ENCODE measurements around the gene ZRANB3. TPM values are rescaled to one million over a fixed set of nuclear protein-coding genes. Genes with fewer than 3 reads are reported as not detected.
A peak's percentile ranks its signal among the peaks of the same experiment; 100 is the strongest.

The ZRANB3 gene
- total RNA-seq, 1 experiment from 2014 or later, result 17.1 TPM

DNA sequence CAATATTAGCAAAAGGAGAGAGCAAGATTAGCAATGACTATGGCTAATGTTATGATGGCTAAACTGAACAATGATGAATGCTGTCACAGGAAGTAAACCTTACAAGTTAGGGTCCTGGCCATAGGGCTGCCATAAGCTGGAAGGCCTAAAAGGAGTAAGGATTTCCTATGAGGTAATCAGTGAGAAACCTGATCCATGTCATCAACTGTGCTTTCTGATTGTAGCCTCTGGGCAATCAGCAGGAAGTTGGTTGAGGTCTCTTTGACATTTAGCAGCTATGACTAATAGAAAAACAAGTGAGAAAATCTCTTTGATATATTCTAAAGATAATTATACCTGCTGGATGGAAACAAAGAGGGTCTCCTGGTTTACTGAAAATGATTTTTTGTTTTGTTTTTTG, 285.9 kb downstream of the ZRANB3 start:
- no TSS peak for BruUV-seq (replicated peaks)
- no peak for TF ChIP-seq EZH2 (IDR thresholded peaks at IDR 0.05; ENCODE audit: borderline replicate concordance, low read depth, low read length, poor library complexity, severe bottlenecking)
- TF ChIP-seq, protein P1, sequence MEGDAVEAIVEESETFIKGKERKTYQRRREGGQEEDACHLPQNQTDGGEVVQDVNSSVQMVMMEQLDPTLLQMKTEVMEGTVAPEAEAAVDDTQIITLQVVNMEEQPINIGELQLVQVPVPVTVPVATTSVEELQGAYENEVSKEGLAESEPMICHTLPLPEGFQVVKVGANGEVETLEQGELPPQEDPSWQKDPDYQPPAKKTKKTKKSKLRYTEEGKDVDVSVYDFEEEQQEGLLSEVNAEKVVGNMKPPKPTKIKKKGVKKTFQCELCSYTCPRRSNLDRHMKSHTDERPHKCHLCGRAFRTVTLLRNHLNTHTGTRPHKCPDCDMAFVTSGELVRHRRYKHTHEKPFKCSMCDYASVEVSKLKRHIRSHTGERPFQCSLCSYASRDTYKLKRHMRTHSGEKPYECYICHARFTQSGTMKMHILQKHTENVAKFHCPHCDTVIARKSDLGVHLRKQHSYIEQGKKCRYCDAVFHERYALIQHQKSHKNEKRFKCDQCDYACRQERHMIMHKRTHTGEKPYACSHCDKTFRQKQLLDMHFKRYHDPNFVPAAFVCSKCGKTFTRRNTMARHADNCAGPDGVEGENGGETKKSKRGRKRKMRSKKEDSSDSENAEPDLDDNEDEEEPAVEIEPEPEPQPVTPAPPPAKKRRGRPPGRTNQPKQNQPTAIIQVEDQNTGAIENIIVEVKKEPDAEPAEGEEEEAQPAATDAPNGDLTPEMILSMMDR (conservative IDR thresholded peaks at IDR 0.05; ENCODE audit: low read depth, low read length), result no peak
- Histone ChIP-seq H3K4me3 (ENCODE audit: low read depth, low read length, poor library complexity, severe bottlenecking) (no peak overlapping the region), H3K4me1 (ENCODE audit: insufficient read depth, low read length, poor library complexity, severe bottlenecking) (no peaks in the 10 kb centered on the region), H3K9me3 (ENCODE audit: low read depth, low read length, poor library complexity, severe bottlenecking) (no peaks in the 10 kb centered on the region), H3K27ac (ENCODE audit: low read depth, low read length, poor library complexity, severe bottlenecking) (no peak overlapping the region), H3K27me3 (replicated peaks; ENCODE audit: insufficient read depth, low read depth, low read length, poor library complexity) (no peaks in the 10 kb centered on the region), H3K36me3 (ENCODE audit: insufficient read depth, low read length, poor library complexity, severe bottlenecking) (no peaks in the 10 kb centered on the region)
- intact Hi-C loops (cut with micrococcal nuclease; ENCODE audit: unreplicated experiment), result no loop called here
- DNase-seq (ENCODE audit: low spot score), result peak; percentile 51
- ChIA-PET CTCF (no interaction called here), POLR2A (ENCODE audit: low non-redundant PET) (no interaction called here)

DNA sequence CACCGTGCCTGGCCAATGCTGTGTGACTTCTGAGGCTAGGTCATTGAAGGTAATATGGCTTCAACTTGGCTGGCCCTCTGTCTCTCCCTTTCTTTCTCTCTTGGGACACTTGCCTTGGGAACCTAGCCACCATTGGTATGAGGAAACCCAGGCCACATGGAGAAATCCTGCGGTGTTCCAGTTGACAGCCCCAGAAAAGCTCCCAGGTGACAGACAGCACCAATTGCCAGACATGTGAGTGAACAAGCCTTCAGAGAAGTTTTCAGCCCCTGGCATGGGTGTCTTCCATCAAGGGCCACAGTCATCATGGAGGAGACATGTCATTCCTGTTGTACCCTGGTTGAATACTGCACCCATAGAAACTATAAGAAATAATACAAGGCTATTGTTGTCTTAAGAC, 292.4 kb downstream of the ZRANB3 start:
- Histone ChIP-seq H3K4me3 (ENCODE audit: low read depth, low read length, poor library complexity, severe bottlenecking) (no peak overlapping the region), H3K27me3 (replicated peaks; ENCODE audit: insufficient read depth, low read depth, low read length, poor library complexity) (no peaks in the 10 kb centered on the region), H3K27ac (ENCODE audit: low read depth, low read length, poor library complexity, severe bottlenecking) (no peak overlapping the region), H3K36me3 (ENCODE audit: insufficient read depth, low read length, poor library complexity, severe bottlenecking) (no peaks in the 10 kb centered on the region), H3K4me1 (ENCODE audit: insufficient read depth, low read length, poor library complexity, severe bottlenecking) (no peaks in the 10 kb centered on the region), H3K9me3 (ENCODE audit: low read depth, low read length, poor library complexity, severe bottlenecking) (no peaks in the 10 kb centered on the region)
- no peak for DNase-seq (ENCODE audit: low spot score)
- POLR2A ChIA-PET (ENCODE audit: low non-redundant PET), result no interaction called here
- no TSS peak for BruUV-seq (replicated peaks)
- TF ChIP-seq EZH2 (IDR thresholded peaks at IDR 0.05; ENCODE audit: borderline replicate concordance, low read depth, low read length, poor library complexity, severe bottlenecking), result no peak
- TF ChIP-seq, protein P1 (conservative IDR thresholded peaks at IDR 0.05; ENCODE audit: low read depth, low read length), result no peak
- intact Hi-C loops (cut with micrococcal nuclease; ENCODE audit: unreplicated experiment), result no loop called here
- CTCF ChIA-PET, result no interaction called here

DNA sequence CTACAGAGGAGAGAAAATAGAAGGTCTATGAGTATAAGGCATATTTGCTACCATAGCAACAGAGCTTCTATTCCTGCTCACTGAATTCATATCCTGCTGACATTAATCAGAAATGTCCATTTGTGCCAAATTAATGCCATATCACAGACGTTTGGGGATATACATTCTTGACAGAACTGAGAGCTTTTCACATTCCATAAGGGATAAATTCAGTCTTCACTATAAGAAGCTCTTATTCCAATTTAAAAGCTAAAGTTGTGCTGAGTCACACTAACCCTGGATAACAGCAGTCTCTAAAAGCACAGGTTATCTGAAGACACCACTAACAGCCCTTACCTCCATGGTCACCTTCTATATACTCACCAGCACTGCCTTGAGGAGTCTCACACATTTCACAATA, 300.9 kb downstream of the ZRANB3 start:
- TF ChIP-seq EZH2 (IDR thresholded peaks at IDR 0.05; ENCODE audit: borderline replicate concordance, low read depth, low read length, poor library complexity, severe bottlenecking), result no peak
- TF ChIP-seq, protein P1 (conservative IDR thresholded peaks at IDR 0.05; ENCODE audit: low read depth, low read length), result no peak
- intact Hi-C loops (cut with micrococcal nuclease; ENCODE audit: unreplicated experiment), result no loop called here
- no peaks in the 10 kb centered on the region for H3K9me3 ChIP-seq (ENCODE audit: low read depth, low read length, poor library complexity, severe bottlenecking)
- H3K27ac ChIP-seq (ENCODE audit: low read depth, low read length, poor library complexity, severe bottlenecking), result no peak overlapping the region
- H3K36me3 ChIP-seq (ENCODE audit: insufficient read depth, low read length, poor library complexity, severe bottlenecking), result no peaks in the 10 kb centered on the region
- no peak overlapping the region for H3K4me3 ChIP-seq (ENCODE audit: low read depth, low read length, poor library complexity, severe bottlenecking)
- no TSS peak for BruUV-seq (replicated peaks)
- DNase-seq (ENCODE audit: low spot score), result no peak
- H3K27me3 ChIP-seq (replicated peaks; ENCODE audit: insufficient read depth, low read depth, low read length, poor library complexity), result no peaks in the 10 kb centered on the region
- CTCF ChIA-PET, result no interaction called here
- no peaks in the 10 kb centered on the region for H3K4me1 ChIP-seq (ENCODE audit: insufficient read depth, low read length, poor library complexity, severe bottlenecking)
- POLR2A ChIA-PET (ENCODE audit: low non-redundant PET), result no interaction called here

Measured in A673 (cell line).